Measurements from ENCODE around the gene ELAVL4.

ELAVL4 gene

GRCh38 chr1:50180367-50180766 lies 71.6 kb downstream of the ELAVL4 start:
- peaks cover 1% of the 10 kb centered on the region for H3K27me3 ChIP-seq (ENCODE audit: insufficient read depth, low read length, poor library complexity)
- H3K9me3 ChIP-seq (ENCODE audit: insufficient read depth, low read length, severe bottlenecking): no peaks in the 10 kb centered on the region
- no peak overlapping the region for H3K9ac ChIP-seq (ENCODE audit: low read depth, low read length)
- H3K27ac ChIP-seq (ENCODE audit: low read length): no peak overlapping the region
- no peaks in the 10 kb centered on the region for H3K36me3 ChIP-seq (ENCODE audit: insufficient read depth, low read length)
- H2AFZ ChIP-seq (ENCODE audit: low read depth, low read length): no peak overlapping the region
- H3K4me2 ChIP-seq (ENCODE audit: insufficient read depth, low read length): no peak overlapping the region
- ATAC-seq (ENCODE audit: insufficient read depth, low read depth) (no peak), DNase-seq (no peak)
- H3K4me1 ChIP-seq (ENCODE audit: insufficient read depth, low read length): no peaks in the 10 kb centered on the region
- H3K4me3 ChIP-seq (ENCODE audit: low read depth in 1 of 2, low read length in 2 of 2): no peak overlapping the region
- H4K20me1 ChIP-seq (ENCODE audit: insufficient read depth, low read length): no peaks in the 10 kb centered on the region
- H3K79me2 ChIP-seq (ENCODE audit: insufficient read depth, low read length): no peaks in the 10 kb centered on the region
- no peak for TF ChIP-seq EZH2 (IDR thresholded peaks at IDR 0.05; ENCODE audit: borderline replicate concordance, low read depth, low read length, severe bottlenecking)
- TF ChIP-seq, protein P1, sequence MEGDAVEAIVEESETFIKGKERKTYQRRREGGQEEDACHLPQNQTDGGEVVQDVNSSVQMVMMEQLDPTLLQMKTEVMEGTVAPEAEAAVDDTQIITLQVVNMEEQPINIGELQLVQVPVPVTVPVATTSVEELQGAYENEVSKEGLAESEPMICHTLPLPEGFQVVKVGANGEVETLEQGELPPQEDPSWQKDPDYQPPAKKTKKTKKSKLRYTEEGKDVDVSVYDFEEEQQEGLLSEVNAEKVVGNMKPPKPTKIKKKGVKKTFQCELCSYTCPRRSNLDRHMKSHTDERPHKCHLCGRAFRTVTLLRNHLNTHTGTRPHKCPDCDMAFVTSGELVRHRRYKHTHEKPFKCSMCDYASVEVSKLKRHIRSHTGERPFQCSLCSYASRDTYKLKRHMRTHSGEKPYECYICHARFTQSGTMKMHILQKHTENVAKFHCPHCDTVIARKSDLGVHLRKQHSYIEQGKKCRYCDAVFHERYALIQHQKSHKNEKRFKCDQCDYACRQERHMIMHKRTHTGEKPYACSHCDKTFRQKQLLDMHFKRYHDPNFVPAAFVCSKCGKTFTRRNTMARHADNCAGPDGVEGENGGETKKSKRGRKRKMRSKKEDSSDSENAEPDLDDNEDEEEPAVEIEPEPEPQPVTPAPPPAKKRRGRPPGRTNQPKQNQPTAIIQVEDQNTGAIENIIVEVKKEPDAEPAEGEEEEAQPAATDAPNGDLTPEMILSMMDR (IDR thresholded peaks at IDR 0.05; ENCODE audit: borderline replicate concordance, extremely low read depth, low read length, poor library complexity, severe bottlenecking): no peak

DNA sequence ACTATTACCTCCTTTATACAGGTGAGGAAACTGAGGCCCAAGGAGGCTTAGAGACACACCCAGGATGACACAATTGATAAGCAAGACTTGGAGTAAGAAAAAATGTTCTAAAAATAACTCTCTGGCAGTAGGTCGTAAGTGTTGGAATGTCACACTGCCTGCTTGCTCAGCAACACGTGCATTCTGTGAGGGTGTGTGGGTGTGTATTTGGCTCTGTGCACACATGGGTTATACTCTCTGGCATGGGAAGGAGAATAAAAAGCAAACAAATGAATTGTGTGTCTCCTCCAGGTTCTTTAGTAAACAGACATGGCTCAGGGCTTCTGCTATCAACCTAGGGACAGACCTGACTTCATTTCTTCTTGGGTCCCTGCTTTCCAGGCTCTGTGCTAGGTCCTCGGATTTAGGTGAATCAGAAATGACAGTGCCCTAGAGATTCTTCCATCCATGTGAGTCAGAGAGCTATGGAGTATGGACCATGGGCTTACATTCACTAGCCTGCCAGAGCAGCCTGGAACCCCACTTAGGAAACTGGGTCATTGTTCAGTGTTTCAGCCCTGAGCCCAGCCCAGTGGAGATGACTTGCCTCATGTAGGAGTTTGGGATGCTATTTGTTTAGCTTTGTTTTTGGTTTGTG lies 72.4 kb downstream of the ELAVL4 start:
- H3K9ac ChIP-seq (ENCODE audit: low read depth, low read length): no peak overlapping the region
- peaks cover 5% of the 10 kb centered on the region for H3K27me3 ChIP-seq (ENCODE audit: insufficient read depth, low read length, poor library complexity)
- H3K36me3 ChIP-seq (ENCODE audit: insufficient read depth, low read length): no peaks in the 10 kb centered on the region
- H3K4me2 ChIP-seq (ENCODE audit: insufficient read depth, low read length): no peak overlapping the region
- H3K79me2 ChIP-seq (ENCODE audit: insufficient read depth, low read length): no peaks in the 10 kb centered on the region
- no peak for ATAC-seq (ENCODE audit: insufficient read depth, low read depth)
- no peak for DNase-seq
- no peak overlapping the region for H3K27ac ChIP-seq (ENCODE audit: low read length)
- H2AFZ ChIP-seq (ENCODE audit: low read depth, low read length): no peak overlapping the region
- no peaks in the 10 kb centered on the region for H4K20me1 ChIP-seq (ENCODE audit: insufficient read depth, low read length)
- no peak overlapping the region for H3K4me3 ChIP-seq (ENCODE audit: low read depth in 1 of 2, low read length in 2 of 2)
- H3K9me3 ChIP-seq (ENCODE audit: insufficient read depth, low read length, severe bottlenecking): no peaks in the 10 kb centered on the region
- TF ChIP-seq, protein P1 (IDR thresholded peaks at IDR 0.05; ENCODE audit: borderline replicate concordance, extremely low read depth, low read length, poor library complexity, severe bottlenecking): no peak
- no peak for TF ChIP-seq EZH2 (IDR thresholded peaks at IDR 0.05; ENCODE audit: borderline replicate concordance, low read depth, low read length, severe bottlenecking)
- H3K4me1 ChIP-seq (ENCODE audit: insufficient read depth, low read length): no peaks in the 10 kb centered on the region

DNA sequence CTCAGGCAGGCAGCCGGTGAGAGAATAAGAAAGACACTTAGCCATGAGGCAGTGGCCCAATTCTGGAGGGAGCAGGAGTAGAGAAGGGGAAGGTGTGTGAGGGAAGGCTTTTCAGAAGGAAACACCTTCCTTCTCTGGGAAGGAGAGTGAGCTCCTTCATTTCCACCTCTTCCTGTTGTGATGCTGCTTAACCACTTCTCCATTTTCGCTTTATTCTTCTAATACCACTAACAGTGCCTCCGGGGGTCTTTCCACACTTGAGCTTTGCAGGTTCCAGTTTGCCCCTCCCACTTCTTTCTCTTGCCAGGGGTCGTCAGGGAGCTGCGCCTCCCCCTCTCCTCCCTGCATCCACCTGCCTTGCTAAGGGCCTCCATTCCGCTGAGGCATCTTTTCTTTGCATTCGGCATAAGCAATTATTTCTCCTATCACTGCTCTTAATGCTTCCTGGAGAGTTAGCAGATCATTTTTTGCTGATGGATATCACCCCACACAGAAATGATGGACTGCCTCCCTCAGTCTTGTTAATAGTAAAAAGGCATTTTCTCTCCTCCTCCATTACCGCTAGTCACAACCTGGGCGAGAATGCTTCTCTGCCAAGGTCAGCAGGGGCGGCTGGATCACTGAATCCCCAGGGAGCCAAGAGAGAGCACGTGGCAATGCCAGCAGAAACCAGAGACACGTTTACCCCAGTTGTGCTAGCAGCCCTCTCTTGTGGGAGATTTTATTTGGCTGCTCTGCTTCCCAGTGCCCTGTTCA lies 74.8 kb downstream of the ELAVL4 start:
- TF ChIP-seq EZH2 (IDR thresholded peaks at IDR 0.05; ENCODE audit: borderline replicate concordance, low read depth, low read length, severe bottlenecking): no peak
- TF ChIP-seq, protein P1 (IDR thresholded peaks at IDR 0.05; ENCODE audit: borderline replicate concordance, extremely low read depth, low read length, poor library complexity, severe bottlenecking): no peak

More for the DNA sequence above, 74.8 kb downstream of the ELAVL4 start:
- Histone ChIP-seq H3K36me3 (ENCODE audit: insufficient read depth, low read length) (no peaks in the 10 kb centered on the region), H3K4me2 (ENCODE audit: insufficient read depth, low read length) (no peak overlapping the region), H3K27ac (ENCODE audit: low read length) (no peak overlapping the region), H3K4me3 (ENCODE audit: low read depth in 1 of 2, low read length in 2 of 2) (no peak overlapping the region), H3K9me3 (ENCODE audit: insufficient read depth, low read length, severe bottlenecking) (no peaks in the 10 kb centered on the region), H3K79me2 (ENCODE audit: insufficient read depth, low read length) (no peaks in the 10 kb centered on the region), H2AFZ (ENCODE audit: low read depth, low read length) (no peak overlapping the region), H3K27me3 (ENCODE audit: insufficient read depth, low read length, poor library complexity) (peaks cover 5% of the 10 kb centered on the region), H3K4me1 (ENCODE audit: insufficient read depth, low read length) (no peaks in the 10 kb centered on the region), H4K20me1 (ENCODE audit: insufficient read depth, low read length) (no peaks in the 10 kb centered on the region), H3K9ac (ENCODE audit: low read depth, low read length) (no peak overlapping the region)
- ATAC-seq (ENCODE audit: insufficient read depth, low read depth): no peak
- no peak for DNase-seq
